Measurements from ENCODE around the gene KCNRG. TPM values are rescaled to one million over a fixed set of nuclear protein-coding genes. Genes with fewer than 3 reads are reported as not detected.

The KCNRG gene
- total and polyA plus RNA-seq, 9 of the 15 experiments (the other 6 are each of a cell fraction or from before 2014, with no cell fraction given): 0.36 to 1.1 (median 0.53) TPM

DNA sequence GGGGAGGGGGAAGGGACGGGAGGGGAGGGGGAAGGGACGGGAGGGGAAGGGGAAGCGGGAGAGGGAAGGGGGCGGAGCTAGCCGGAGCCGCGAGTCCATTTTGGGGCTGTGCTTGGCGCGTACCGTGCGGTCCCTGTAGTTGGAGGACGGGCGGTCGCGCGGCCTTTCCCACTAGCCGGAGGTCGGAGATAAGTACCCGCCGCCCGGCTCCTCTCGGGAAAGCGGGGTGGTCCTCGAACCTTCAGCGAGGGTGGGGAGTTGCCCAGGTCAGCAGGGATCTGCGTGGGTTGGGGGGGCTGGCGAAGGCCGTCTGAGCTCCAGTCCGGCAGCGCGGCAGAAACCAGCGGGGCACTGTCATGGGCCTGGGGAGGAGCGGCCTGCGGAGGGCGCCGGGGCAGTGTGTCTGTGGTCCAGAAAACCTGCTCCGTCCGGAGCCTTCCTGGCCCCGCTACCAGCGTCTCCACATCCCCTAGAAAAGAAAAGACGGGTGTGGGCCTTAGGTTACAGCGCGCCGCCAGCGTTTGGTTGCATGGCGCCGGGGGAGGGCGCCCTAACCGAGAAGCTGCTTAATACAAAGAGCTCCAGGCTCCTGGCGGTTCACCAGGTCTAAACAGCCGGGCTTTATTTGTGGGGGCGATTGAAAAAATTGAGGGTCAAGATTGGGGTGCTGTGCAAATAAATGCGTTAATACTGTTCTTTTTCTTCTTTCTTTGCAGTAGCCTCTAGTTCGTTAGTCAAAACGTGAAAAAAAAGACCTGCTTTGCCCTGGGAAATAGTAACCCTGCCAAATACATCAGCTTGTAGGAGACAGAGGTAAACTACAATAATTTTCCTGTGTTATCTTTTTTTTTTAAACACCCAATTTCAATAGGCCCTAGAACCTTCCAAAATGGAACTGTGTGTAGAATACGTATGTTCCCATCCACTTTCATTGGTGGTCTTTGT is 18.0 kb upstream of the KCNRG start, which contains the start of gene TRIM13 (continued):
- TF ChIP-seq ILK (tag; IDR thresholded peaks at IDR 0.05; ENCODE audit: borderline replicate concordance, low read depth): no peak
- no peak for TF ChIP-seq ZNF695 (CRISPR knock-in tag; IDR thresholded peaks at IDR 0.05)
- TF ChIP-seq TAF15 (IDR thresholded peaks at IDR 0.05; ENCODE audit: low read depth, low read length): no peak
- TF ChIP-seq BDP1 (IDR thresholded peaks at IDR 0.05; ENCODE audit: insufficient read depth, insufficient read length): no peak
- TF ChIP-seq ZBTB8A (IDR thresholded peaks at IDR 0.05; ENCODE audit: partially characterized antibody): no peak
- TF ChIP-seq ZNF124 (CRISPR knock-in tag; IDR thresholded peaks at IDR 0.05): no peak
- peak; percentile 29 for TF ChIP-seq RBM22 (IDR thresholded peaks at IDR 0.05; ENCODE audit: low read depth, low read length, poor library complexity, severe bottlenecking)
- TF ChIP-seq TSC22D4 (tag; IDR thresholded peaks at IDR 0.05): no peak
- TF ChIP-seq HEY1 (CRISPR knock-in tag; IDR thresholded peaks at IDR 0.05; ENCODE audit: borderline replicate concordance): no peak
- TF ChIP-seq FUS (optimal IDR thresholded peaks at IDR 0.05; ENCODE audit: low read depth, low read length): no peak
- no peak for TF ChIP-seq HMGN3 (IDR thresholded peaks at IDR 0.05; ENCODE audit: borderline replicate concordance, extremely low read depth, insufficient read length, low read depth, low read length)
- TF ChIP-seq ARNT (IDR thresholded peaks at IDR 0.05): no peak
- TF ChIP-seq, protein P1, sequence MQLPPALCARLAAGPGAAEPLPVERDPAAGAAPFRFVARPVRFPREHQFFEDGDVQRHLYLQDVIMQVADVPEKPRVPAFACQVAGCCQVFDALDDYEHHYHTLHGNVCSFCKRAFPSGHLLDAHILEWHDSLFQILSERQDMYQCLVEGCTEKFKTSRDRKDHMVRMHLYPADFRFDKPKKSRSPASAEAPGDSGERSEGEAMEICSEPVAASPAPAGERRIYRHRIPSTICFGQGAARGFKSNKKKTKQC (CRISPR knock-in tag; IDR thresholded peaks at IDR 0.05): peak; percentile 59; the same call in 1 of the 2 replicates
- no peak for TF ChIP-seq HLTF (IDR thresholded peaks at IDR 0.05)
- no peak for TF ChIP-seq ZNF197 (CRISPR knock-in tag; IDR thresholded peaks at IDR 0.05; ENCODE audit: low read depth)
- no peak for TF ChIP-seq TAF7 (tag; IDR thresholded peaks at IDR 0.05)
- TF ChIP-seq REST (IDR thresholded peaks at IDR 0.05; ENCODE audit: borderline replicate concordance): peak; percentile 59
- TF ChIP-seq REST (CRISPR knock-in tag; IDR thresholded peaks at IDR 0.05; ENCODE audit: low read depth): no peak
- TF ChIP-seq ZBED1 (IDR thresholded peaks at IDR 0.05): no peak
- no peak for TF ChIP-seq TBL1XR1 (IDR thresholded peaks at IDR 0.05; ENCODE audit: low read length in 2 of 2)
- TF ChIP-seq TCFL5 (CRISPR knock-in tag; conservative IDR thresholded peaks at IDR 0.05): no peak
